ENCODE results near the gene PHTF2. TPM values are rescaled to one million over a fixed set of nuclear protein-coding genes. Genes with fewer than 3 reads are reported as not detected.
A peak's percentile ranks its signal among the peaks of the same experiment; 100 is the strongest.

Gene PHTF2
- 26.9 and 29.6 TPM in 2 replicates for total RNA-seq (2014; rRNA removed; shearing (Covaris generic))
- 62.0 and 62.4 TPM in 2 replicates for total RNA-seq (2022)
- Bru-seq, nascent RNA: percentile 97 among the genes with signal in this experiment
- percentile 90 among the genes with signal in this experiment for BruChase-seq, experiment 1, labeled RNA remaining after a 6-hour chase
- BruChase-seq, experiment 2, labeled RNA remaining after a 2-hour chase: percentile 93 among the genes with signal in this experiment
- long read RNA-seq, full-length matches to known transcripts: 18 of 43 reads
- long read RNA-seq, partial matches to known transcripts: 7 of 43 reads
- long read RNA-seq, other reads (novel, unspliced or antisense): 18 of 43 reads

DNA sequence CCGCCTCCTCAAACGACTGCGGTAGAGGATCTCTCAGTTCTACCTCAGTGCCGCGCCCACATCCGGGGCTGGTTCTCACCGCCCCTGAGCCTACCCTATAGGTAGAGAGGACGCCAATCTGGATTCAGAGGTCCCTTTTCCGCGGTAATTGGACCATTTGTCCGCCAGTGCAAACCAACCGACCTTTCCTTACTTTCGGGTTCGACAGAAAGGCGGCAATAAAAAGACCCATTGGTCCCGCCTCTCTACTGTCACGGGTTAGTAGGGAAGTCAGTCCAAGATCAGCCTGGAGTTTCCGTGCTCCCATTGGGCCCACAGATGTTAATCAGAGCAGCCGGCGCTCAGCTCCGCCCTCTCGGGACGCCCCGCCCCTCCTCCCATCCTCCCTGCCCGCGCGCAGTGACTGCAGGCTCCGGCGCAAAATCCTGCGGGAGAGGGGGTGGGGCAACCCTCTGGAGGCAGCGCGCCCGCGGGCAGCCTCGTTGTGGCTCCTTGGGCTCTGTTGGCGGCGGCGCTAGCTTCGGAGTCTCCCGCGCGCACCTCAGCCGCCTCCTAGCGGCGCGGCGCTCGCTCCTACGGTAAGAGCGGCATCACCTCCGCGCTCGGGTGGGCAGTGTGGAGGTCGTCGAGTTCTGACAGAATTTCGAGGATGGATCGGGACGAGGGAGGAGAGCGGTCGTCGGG is at the start of gene PHTF2, which contains the start of gene TMEM60:
PHTF2 (plus strand) TSS at position 380 of the 684 bp plus-strand sequence.
TMEM60 (minus strand) TSS at position 41 of the 684 bp plus-strand sequence. CDS start 4,061 bp downstream, outside the sequence.
- H3K79me2 ChIP-seq (ENCODE audit: insufficient read depth, low read depth, low read length): peaks cover 93% of the 10 kb centered on the region
- peak within 1 kb of the TSS; percentile 83 for H3K4me2 ChIP-seq (ENCODE audit: low read length)
- H2AFZ ChIP-seq (ENCODE audit: low read length): peak within 1 kb of the TSS; percentile 44; the same call in 1 of the 2 replicates
- no peaks in the 10 kb centered on the region for H3K9me2 ChIP-seq (ENCODE audit: insufficient read depth, low read length)
- H3K36me3 ChIP-seq (ENCODE audit: insufficient read depth, low read length): peaks cover 59% of the 10 kb centered on the region
- H3K9me3 ChIP-seq (ENCODE audit: low read length): peaks cover under 1% of the 10 kb centered on the region; the same call in 1 of the 2 replicates
- ChIA-PET POLR2A (interaction anchor here (0.8 to 1.7 kb wide), 10 partner anchors 13 to 136 kb away, joined by 3 to 6 read pairs (median 3); no protein-coding TSS in a partner anchor), CTCF (ENCODE audit: unreplicated experiment) (no interaction called here)
- no TSS peak for BruUV-seq (replicated peaks)
- peak; percentile 99 for DNase-seq (ENCODE audit: low spot score)
- intact Hi-C loops (cut with micrococcal nuclease; ENCODE audit: unreplicated experiment): loop anchor here (2.0 kb wide), 3 partner anchors 26 to 138 kb away; partner anchors contain the start of gene RSBN1L
- peak within 1 kb of the TSS; percentile 87 for H3K4me3 ChIP-seq (ENCODE audit: low read depth, low read length, poor library complexity, severe bottlenecking)
- H3K4me1 ChIP-seq (ENCODE audit: insufficient read depth, low read length, poor library complexity, severe bottlenecking): peaks cover 61% of the 10 kb centered on the region
- peaks cover 28% of the 10 kb centered on the region for H4K20me1 ChIP-seq (ENCODE audit: insufficient read depth, low read length)
- no peak for TF ChIP-seq EZH2phosphoT487 (IDR thresholded peaks at IDR 0.05; ENCODE audit: borderline replicate concordance, low read depth, low read length)
- TF ChIP-seq, protein P1, sequence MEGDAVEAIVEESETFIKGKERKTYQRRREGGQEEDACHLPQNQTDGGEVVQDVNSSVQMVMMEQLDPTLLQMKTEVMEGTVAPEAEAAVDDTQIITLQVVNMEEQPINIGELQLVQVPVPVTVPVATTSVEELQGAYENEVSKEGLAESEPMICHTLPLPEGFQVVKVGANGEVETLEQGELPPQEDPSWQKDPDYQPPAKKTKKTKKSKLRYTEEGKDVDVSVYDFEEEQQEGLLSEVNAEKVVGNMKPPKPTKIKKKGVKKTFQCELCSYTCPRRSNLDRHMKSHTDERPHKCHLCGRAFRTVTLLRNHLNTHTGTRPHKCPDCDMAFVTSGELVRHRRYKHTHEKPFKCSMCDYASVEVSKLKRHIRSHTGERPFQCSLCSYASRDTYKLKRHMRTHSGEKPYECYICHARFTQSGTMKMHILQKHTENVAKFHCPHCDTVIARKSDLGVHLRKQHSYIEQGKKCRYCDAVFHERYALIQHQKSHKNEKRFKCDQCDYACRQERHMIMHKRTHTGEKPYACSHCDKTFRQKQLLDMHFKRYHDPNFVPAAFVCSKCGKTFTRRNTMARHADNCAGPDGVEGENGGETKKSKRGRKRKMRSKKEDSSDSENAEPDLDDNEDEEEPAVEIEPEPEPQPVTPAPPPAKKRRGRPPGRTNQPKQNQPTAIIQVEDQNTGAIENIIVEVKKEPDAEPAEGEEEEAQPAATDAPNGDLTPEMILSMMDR (conservative IDR thresholded peaks at IDR 0.05; ENCODE audit: low read length): peak; percentile 65; the same call in 1 of the 2 replicates
- peak within 1 kb of the TSS; percentile 67 for H3K27ac ChIP-seq (ENCODE audit: low read depth, low read length, poor library complexity, severe bottlenecking)

DNA sequence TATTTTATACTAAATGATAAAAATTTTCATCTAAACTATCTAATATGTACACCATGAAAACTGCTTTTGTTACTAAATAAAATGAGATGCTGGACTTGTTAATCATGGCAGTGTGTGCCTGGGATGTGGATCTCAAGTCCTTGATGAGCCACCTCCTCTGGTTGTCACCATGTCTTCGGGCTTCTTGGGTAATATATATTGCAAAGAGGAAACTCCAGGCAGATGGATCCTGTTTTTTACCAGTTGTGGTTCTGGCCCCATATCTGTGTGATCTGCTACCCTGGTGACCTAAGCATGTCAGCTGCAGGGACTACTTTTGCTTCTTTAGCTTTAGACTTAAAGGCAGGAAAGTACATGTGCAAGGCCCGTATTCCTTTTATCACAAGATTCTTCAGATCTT is 46.6 kb upstream of the PHTF2 start:
- Histone ChIP-seq H4K20me1 (ENCODE audit: insufficient read depth, low read length) (no peaks in the 10 kb centered on the region), H3K9me3 (ENCODE audit: low read length) (no peaks in the 10 kb centered on the region), H3K4me3 (ENCODE audit: low read depth, low read length, poor library complexity, severe bottlenecking) (no peak overlapping the region), H2AFZ (ENCODE audit: low read length) (no peak overlapping the region), H3K4me2 (ENCODE audit: low read length) (no peak overlapping the region), H3K36me3 (ENCODE audit: insufficient read depth, low read length) (peaks cover 61% of the 10 kb centered on the region), H3K4me1 (ENCODE audit: insufficient read depth, low read length, poor library complexity, severe bottlenecking) (peaks cover 2% of the 10 kb centered on the region), H3K9me2 (ENCODE audit: insufficient read depth, low read length) (no peaks in the 10 kb centered on the region), H3K79me2 (ENCODE audit: insufficient read depth, low read depth, low read length) (peaks cover 38% of the 10 kb centered on the region; the same call in 1 of the 2 replicates), H3K27ac (ENCODE audit: low read depth, low read length, poor library complexity, severe bottlenecking) (no peak overlapping the region)
- ChIA-PET POLR2A (no interaction called here), CTCF (ENCODE audit: unreplicated experiment) (no interaction called here)
- intact Hi-C loops (cut with micrococcal nuclease; ENCODE audit: unreplicated experiment): loop anchor here (10.0 kb wide), 1 partner anchor 283 kb away; no protein-coding TSS in a partner anchor
- no TSS peak for BruUV-seq (replicated peaks)
- TF ChIP-seq, protein P1 (conservative IDR thresholded peaks at IDR 0.05; ENCODE audit: low read length): no peak
- no peak for TF ChIP-seq EZH2phosphoT487 (IDR thresholded peaks at IDR 0.05; ENCODE audit: borderline replicate concordance, low read depth, low read length)
- DNase-seq (ENCODE audit: low spot score): no peak

All from OCI-LY7 (cell line).